H7 (cell line): ENCODE results near the gene MICA. TPM values are rescaled to one million over a fixed set of nuclear protein-coding genes. Genes with fewer than 3 reads are reported as not detected.
A peak's percentile ranks its signal among the peaks of the same experiment; 100 is the strongest.
"Not testable (repeated sequence)": the region's sequence is repeated elsewhere in the genome, so short reads cannot be mapped to it uniquely, and the experiment has no call there.

ENCODE experiments used
- DNase-seq: peaks from one replicate; pipeline ENCODE4 v3.0.0; 2012
- H3K27me3 ChIP-seq: 2 replicates; pipeline ENCODE4 v1.6.0; 2011; ENCODE audit warnings: mild to moderate bottlenecking, low read length; ENCODE audit not compliant: control insufficient read depth, insufficient read depth
- H3K36me3 ChIP-seq: replicated peaks from 2 replicates; pipeline ENCODE4 v1.5.1; 2011; ENCODE audit warnings: low read length; ENCODE audit not compliant: control insufficient read depth, insufficient read depth
- H3K4me3 ChIP-seq: 2 replicates; pipeline ENCODE4 v1.5.1; 2011; ENCODE audit warnings: low read depth, mild to moderate bottlenecking, control low read depth, low read length, moderate library complexity; ENCODE audit not compliant: insufficient read depth
- total RNA-seq: library from RNA; depleted of rRNA; stranded (reverse); fragments of >200 nt; shearing (Covaris generic); gene quantifications from 2 replicates; pipeline ENCODE4 v1.2.3, GENCODE V29; 2014

Gene MICA
- total RNA-seq, 1 experiment from 2014 or later = 14.7 TPM

GRCh38 chr6:31394381-31394780 lies 9.0 kb upstream of the MICA start:
- no peak for DNase-seq
- Histone ChIP-seq H3K36me3 (no peaks in the 10 kb centered on the region), H3K4me3 (no peak overlapping the region), H3K27me3 (peaks cover 4% of the 10 kb centered on the region; the same call in 1 of the 2 replicates)

- Histone ChIP-seq H3K27me3 (peaks cover 4% of the 10 kb centered on the region; the same call in 1 of the 2 replicates), H3K36me3 (no peaks in the 10 kb centered on the region), H3K4me3 (no peak overlapping the region)
- DNase-seq = no peak
These were observed 7.6 kb upstream of the MICA start for GRCh38 chr6:31395832-31396231.

- peak; percentile 76 for DNase-seq
- no peak overlapping the region for H3K4me3 ChIP-seq
- peaks cover 5% of the 10 kb centered on the region; the same call in 1 of the 2 replicates for H3K27me3 ChIP-seq
- H3K36me3 ChIP-seq = no peaks in the 10 kb centered on the region
These were observed 6.8 kb upstream of the MICA start for GRCh38 chr6:31396422-31397152.

GRCh38 chr6:31397153-31397499 lies 6.3 kb upstream of the MICA start:
- DNase-seq, H3K27me3 ChIP-seq, H3K4me3 ChIP-seq, H3K36me3 ChIP-seq: not testable (repeated sequence)

- H3K4me3 ChIP-seq = no peak overlapping the region
- no peak for DNase-seq
- H3K36me3 ChIP-seq = no peaks in the 10 kb centered on the region
- H3K27me3 ChIP-seq = peaks cover 6% of the 10 kb centered on the region; the same call in 1 of the 2 replicates
These were observed 5.4 kb upstream of the MICA start for GRCh38 chr6:31397901-31398525.

GRCh38 chr6:31399589-31400466 lies 3.6 kb upstream of the MICA start:
- Histone ChIP-seq H3K27me3 (peaks cover 10% of the 10 kb centered on the region; the same call in 1 of the 2 replicates), H3K4me3 (peak overlapping the region; percentile 69), H3K36me3 (no peaks in the 10 kb centered on the region)
- peak; percentile 85 for DNase-seq

- H3K4me3 ChIP-seq = peak overlapping the region; percentile 69
- peak; percentile 64 for DNase-seq
These were observed 2.7 kb upstream of the MICA start for GRCh38 chr6:31400467-31401289.

GRCh38 chr6:31401403-31401802 lies 2.0 kb upstream of the MICA start:
- Histone ChIP-seq H3K36me3 (no peaks in the 10 kb centered on the region), H3K4me3 (no peak overlapping the region)
- DNase-seq = no peak

More at GRCh38 chr6:31400467-31401289, 2.7 kb upstream of the MICA start:
- H3K27me3 ChIP-seq = peaks cover 10% of the 10 kb centered on the region; the same call in 1 of the 2 replicates
- H3K36me3 ChIP-seq = no peaks in the 10 kb centered on the region

GRCh38 chr6:31402324-31403282 lies 792 bp upstream of the MICA start:
- DNase-seq = no peak
- H3K27me3 ChIP-seq = peaks cover 6% of the 10 kb centered on the region; the same call in 1 of the 2 replicates
- peak overlapping the region; percentile 65 for H3K4me3 ChIP-seq
- H3K36me3 ChIP-seq = no peaks in the 10 kb centered on the region

More at GRCh38 chr6:31401403-31401802, 2.0 kb upstream of the MICA start:
- peaks cover 6% of the 10 kb centered on the region; the same call in 1 of the 2 replicates for H3K27me3 ChIP-seq

GRCh38 chr6:31404061-31404364 lies 618 bp downstream of the MICA start:
- peak overlapping the region; percentile 65 for H3K4me3 ChIP-seq
- not testable (repeated sequence) for DNase-seq, H3K27me3 ChIP-seq, H3K36me3 ChIP-seq

GRCh38 chr6:31405996-31406395 lies 2.6 kb downstream of the MICA start:
- Histone ChIP-seq H3K4me3 (no peak overlapping the region), H3K36me3 (peaks cover 2% of the 10 kb centered on the region), H3K27me3 (peaks cover 6% of the 10 kb centered on the region; the same call in 1 of the 2 replicates)
- DNase-seq = no peak

- H3K36me3 ChIP-seq = peaks cover 12% of the 10 kb centered on the region
- peaks cover 4% of the 10 kb centered on the region; the same call in 1 of the 2 replicates for H3K27me3 ChIP-seq
- H3K4me3 ChIP-seq = no peak overlapping the region
- no peak for DNase-seq
These were observed 4.3 kb downstream of the MICA start for GRCh38 chr6:31407699-31408098.

GRCh38 chr6:31412506-31412905 lies 9.1 kb downstream of the MICA start:
- H3K27me3 ChIP-seq = no peaks in the 10 kb centered on the region
- peaks cover 16% of the 10 kb centered on the region for H3K36me3 ChIP-seq
- no peak overlapping the region for H3K4me3 ChIP-seq
- DNase-seq = no peak
